Heart left ventricle (tissue), 16 donors: ENCODE results near the gene BCAM. TPM values are rescaled to one million over a fixed set of nuclear protein-coding genes. Genes with fewer than 3 reads are reported as not detected.

Experiments used
- ATAC-seq, 4 donors: fragments of 200-7000 bp; cut with Tn5 transposase; one replicate each; pipeline ENCODE4 v1.9.1; 2020 to 2022; ENCODE audit warnings: moderate library complexity in 4 of 4, mild to moderate bottlenecking in 3 of 4, moderate number of reproducible peaks in 1 of 4
- DNase-seq, 5 donors: peaks; one replicate each; pipeline ENCODE4 v3.0.0-alpha.2; 2020
- H3K27ac ChIP-seq, 12 donors: fragments of 200-600 bp; sonication (generic) in 4 of 12; one replicate each; pipeline versions ENCODE4 v1.5.0 to v1.8.0; 2016 to 2022; ENCODE audit warnings: mild to moderate bottlenecking in 2 of 12
- H3K27me3 ChIP-seq, 9 donors: fragments of 200-600 bp; sonication (generic) in 2 of 9; one replicate each; pipeline versions ENCODE4 v1.5.1 to v1.8.0; 2016 to 2022; ENCODE audit warnings: mild to moderate bottlenecking in 3 of 9
- H3K36me3 ChIP-seq, 9 donors: fragments of 200-600 bp; sonication (generic) in 2 of 9; one replicate each; pipeline versions ENCODE4 v1.5.0 to v1.8.0; 2018 to 2022; ENCODE audit warnings: mild to moderate bottlenecking in 2 of 9
- H3K4me1 ChIP-seq, 12 donors: fragments of 200-600 bp; sonication (generic) in 4 of 12; one replicate each; pipeline versions ENCODE4 v1.5.0 to v1.8.0; 2016 to 2022; ENCODE audit warnings: mild to moderate bottlenecking in 3 of 12
- H3K4me3 ChIP-seq, 12 donors: fragments of 200-600 bp; sonication (generic) in 4 of 12; one replicate each; pipeline versions ENCODE4 v1.5.0 to v1.8.0; 2017 to 2022; ENCODE audit warnings: mild to moderate bottlenecking in 9 of 12, moderate library complexity in 4 of 12
- H3K9me3 ChIP-seq, 12 donors: fragments of 200-600 bp; sonication (generic) in 4 of 12; one replicate each; pipeline versions ENCODE4 v1.5.0 to v1.8.0; 2016 to 2022; ENCODE audit warnings: mild to moderate bottlenecking in 1 of 12
- POLR2A ChIP-seq, 2 donors: fragments of 450-650 bp; IDR thresholded peaks; one replicate each; pipeline ENCODE4 v1.6.1; 2017; ENCODE audit warnings: antibody characterized with exemption in 2 of 2, mild to moderate bottlenecking in 2 of 2, moderate library complexity in 2 of 2
- WGBS, 4 donors: extraction: QIAGEN DNeasy Blood & Tissue Kit in 2 of 4; methylation state at CpG; one replicate each; pipeline versions ENCODE4 v1.1.5 to v1.1.7; 2013 to 2018; 5-methylcytosine and 5-hydroxymethylcytosine counted together
- intact Hi-C, 10 donors: fragments of 100-400 bp; cut with DNase I; formaldehyde crosslinking; loops; one replicate each; pipeline versions ENCODE4 v1.11.1 to v1.14.2; 2022
- polyA plus RNA-seq, 2 donors: library from polyadenylated mRNA; stranded (reverse); fragments of 200-250 nt; gene quantifications; one replicate each; pipeline ENCODE4 v1.2.3, GENCODE V29; 2013
- total RNA-seq, 9 donors: library from RNA; depleted of rRNA in 2 of 9; stranded (reverse); fragments of >200 nt in 2 of 9; fragmentation: NEBNext Ultra II Directional in 3 of 9; extraction: Animal tissue kit (Norgen Biotek cat#: 25700) in 3 of 9; gene quantifications; one replicate each; pipeline versions ENCODE4 v1.1.0 to v1.2.4, GENCODE V29; 2016 to 2023
- TF ChIP-seq, protein P1 (sequence below), 12 donors: fragments of 200-600 bp; sonication (generic) in 4 of 12; IDR thresholded peaks; one replicate each; pipeline versions ENCODE4 v1.5.0 to v1.8.0; 2018 to 2022; ENCODE audit warnings: antibody characterized with exemption in 12 of 12, mild to moderate bottlenecking in 5 of 12
- donor health status: ischemic (EF 13 %, LVEDD 7.1; RV severe dilation, severe dysfunction).
- donor health status: healthy with polysubstance abuse.
- donor health status: DM: no; HTN: yes; CAD: no.
- donor health status: DM: no; HTN: no; CAD: no.
- donor health status: ischemic (EF 25% LVEDD 6.9; RV normal size, moderate dysfunction).
- donor health status: ischemic (EF 25% LVEDD 5.7; RV mildly dilated, moderate dysfunction).
- donor health status: healthy.
- donor health status: DM: yes; HTN: yes; CAD: no.
- donor health status: ischemic (EF 35%, LVEDD 5.7; RV mildly dilated, moderate dysfunction).
- donor health status: nonischemic (EF 11% LVEDD 7.7; RV severe dilation, severe dysfunction).
- donor health status: DM: yes; HTN: yes; CAD: no.
- donor health status: PGD.
- donor health status: ischemic (EF 29% LVEDD 5.4; RV normal size, mild dysfunction).
- donor health status: nonischemic (EF 23%, LVEDD 6.1; RV moderate dilation, normal function).

BCAM gene
- total and polyA plus RNA-seq, 11 donors: 50.9 to 160 (median 94.3) TPM

DNA sequence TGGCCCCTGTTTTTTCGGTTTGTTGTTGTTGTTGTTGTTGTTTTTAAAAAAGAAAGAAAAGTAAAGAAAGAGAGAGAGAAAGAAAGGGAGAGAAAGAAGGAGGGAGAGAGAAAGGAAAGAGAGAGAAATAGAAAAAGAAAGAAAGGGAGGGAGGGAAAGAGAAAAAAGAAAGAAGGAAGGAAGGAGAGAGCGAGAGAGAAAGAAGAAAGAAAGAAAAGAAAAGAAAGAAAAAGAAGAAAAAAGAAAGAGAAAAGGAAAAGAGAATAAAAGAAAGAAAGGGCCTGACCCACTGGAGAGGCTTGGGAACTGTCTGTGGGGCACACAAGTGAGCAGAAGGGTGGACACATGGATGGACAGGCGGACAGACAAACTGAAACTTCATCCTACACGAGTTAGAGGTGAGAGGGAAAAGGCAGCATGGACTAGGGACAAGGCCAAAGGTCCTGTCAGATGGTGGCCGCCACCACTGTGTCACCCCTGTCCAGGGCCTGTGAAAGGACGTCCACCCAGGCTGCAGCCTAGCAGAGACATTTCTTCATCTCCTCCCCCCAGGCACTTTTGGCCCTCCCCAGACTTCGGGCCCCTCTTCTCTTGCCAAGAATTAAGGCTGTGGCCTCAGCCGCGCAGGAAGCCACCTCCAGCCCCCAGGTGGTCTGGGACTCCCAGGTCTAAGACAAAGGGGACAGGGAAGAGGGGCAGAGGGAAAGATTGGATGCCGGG, 9.1 kb upstream of the BCAM start:
- Histone ChIP-seq H3K4me1 (peaks cover 0 to 23% (median 14%) of the 10 kb centered on the region in 12 donors), H3K27me3 (no peaks in the 10 kb centered on the region), H3K4me3 (no peak overlapping the region), H3K27ac (no peak overlapping the region), H3K36me3 (no peaks in the 10 kb centered on the region), H3K9me3 (no peaks in the 10 kb centered on the region)
- no peak for DNase-seq
- TF ChIP-seq, protein P1, sequence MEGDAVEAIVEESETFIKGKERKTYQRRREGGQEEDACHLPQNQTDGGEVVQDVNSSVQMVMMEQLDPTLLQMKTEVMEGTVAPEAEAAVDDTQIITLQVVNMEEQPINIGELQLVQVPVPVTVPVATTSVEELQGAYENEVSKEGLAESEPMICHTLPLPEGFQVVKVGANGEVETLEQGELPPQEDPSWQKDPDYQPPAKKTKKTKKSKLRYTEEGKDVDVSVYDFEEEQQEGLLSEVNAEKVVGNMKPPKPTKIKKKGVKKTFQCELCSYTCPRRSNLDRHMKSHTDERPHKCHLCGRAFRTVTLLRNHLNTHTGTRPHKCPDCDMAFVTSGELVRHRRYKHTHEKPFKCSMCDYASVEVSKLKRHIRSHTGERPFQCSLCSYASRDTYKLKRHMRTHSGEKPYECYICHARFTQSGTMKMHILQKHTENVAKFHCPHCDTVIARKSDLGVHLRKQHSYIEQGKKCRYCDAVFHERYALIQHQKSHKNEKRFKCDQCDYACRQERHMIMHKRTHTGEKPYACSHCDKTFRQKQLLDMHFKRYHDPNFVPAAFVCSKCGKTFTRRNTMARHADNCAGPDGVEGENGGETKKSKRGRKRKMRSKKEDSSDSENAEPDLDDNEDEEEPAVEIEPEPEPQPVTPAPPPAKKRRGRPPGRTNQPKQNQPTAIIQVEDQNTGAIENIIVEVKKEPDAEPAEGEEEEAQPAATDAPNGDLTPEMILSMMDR (IDR thresholded peaks at IDR 0.05): no peak
- no peak for TF ChIP-seq POLR2A (IDR thresholded peaks at IDR 0.05)
- intact Hi-C loops: loop anchor here in 8 of 10 donors (1.0 to 5.0 kb wide), 4 partner anchors 45 to 153 kb away; no protein-coding TSS in a partner anchor
- 69 to 76% (median 73%) methylated on average over 10 of the region's 10 CpGs for WGBS, 4 donors
- ATAC-seq: no peak

DNA sequence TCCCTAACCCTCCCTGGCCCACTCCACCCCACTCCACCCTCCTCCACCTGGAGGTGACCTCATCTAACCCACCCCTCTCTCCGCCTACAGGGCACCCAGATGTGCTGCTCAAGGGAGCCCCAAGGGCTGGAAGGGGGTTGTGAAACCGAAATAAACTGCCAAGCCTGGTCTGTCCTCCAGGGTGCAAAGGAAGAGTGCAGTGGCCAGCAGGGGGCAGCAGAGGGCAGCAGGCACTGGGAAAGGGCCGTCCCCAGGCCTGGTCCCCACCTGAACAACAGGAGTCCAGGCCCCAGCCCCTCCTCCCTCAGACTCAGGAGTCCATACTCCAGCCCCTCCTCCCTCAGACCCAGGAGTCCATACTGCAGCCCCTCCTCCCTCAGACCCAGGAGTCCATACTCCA, 8.4 kb upstream of the BCAM start:
- H3K27me3 ChIP-seq: no peaks in the 10 kb centered on the region
- ATAC-seq (peak; percentile 82 to 90 (median 88)), DNase-seq (peak; percentile 85 to 92 (median 88))
- no peak overlapping the region for H3K27ac ChIP-seq
- no peak overlapping the region for H3K4me3 ChIP-seq
- H3K36me3 ChIP-seq: no peaks in the 10 kb centered on the region
- 0 to 10% (median 5%) methylated on average over 2 to 3 of the region's 3 CpGs for WGBS, 4 donors
- H3K4me1 ChIP-seq: peaks cover 0 to 23% (median 14%) of the 10 kb centered on the region in 12 donors
- intact Hi-C loops: loop anchor here in 6 of 10 donors (1.0 to 5.0 kb wide), 4 partner anchors 44 to 152 kb away; no protein-coding TSS in a partner anchor
- TF ChIP-seq, protein P1 (IDR thresholded peaks at IDR 0.05): peak; percentile 86 to 96 (median 91)
- TF ChIP-seq POLR2A (IDR thresholded peaks at IDR 0.05): no peak
- H3K9me3 ChIP-seq: no peaks in the 10 kb centered on the region

GRCh38 chr19:44803442-44804428, 5.2 kb upstream of the BCAM start:
- 81 to 84% (median 84%) methylated on average over 13 of the region's 13 CpGs for WGBS, 4 donors
- Histone ChIP-seq H3K4me3 (no peak overlapping the region), H3K27me3 (no peaks in the 10 kb centered on the region), H3K4me1 (peaks cover 0 to 20% (median 11%) of the 10 kb centered on the region in 12 donors), H3K27ac (no peak overlapping the region), H3K9me3 (no peaks in the 10 kb centered on the region), H3K36me3 (no peaks in the 10 kb centered on the region)
- intact Hi-C loops: loop anchor here in 1 of 10 donors (5.0 kb wide), 1 partner anchor 149 kb away; no protein-coding TSS in a partner anchor
- ATAC-seq (no peak), DNase-seq (no peak)
- no peak for TF ChIP-seq POLR2A (IDR thresholded peaks at IDR 0.05)
- TF ChIP-seq, protein P1 (IDR thresholded peaks at IDR 0.05): no peak
